Keratinocyte (primary cell): ENCODE results near the gene C1S.

ENCODE experiments used
- EZH2 ChIP-seq: IDR thresholded peaks from one replicate; pipeline ENCODE4 v1.6.1; 2012; ENCODE audit warnings: inconsistent platforms, mild to moderate bottlenecking, low read length, moderate library complexity
- TF ChIP-seq, protein P1 (sequence below), 3 experiments: IDR thresholded peaks in 1 of 3; conservative IDR thresholded peaks in 1 of 3; optimal IDR thresholded peaks in 1 of 3; 2 replicates in 2 of 3; 3 replicates in 1 of 3; pipeline versions ENCODE3 to v1.5.1; 2011; ENCODE audit warnings: low read length in 3 of 3, mild to moderate bottlenecking in 3 of 3, moderate library complexity in 2 of 3, control low read depth in 1 of 3, inconsistent platforms in 1 of 3; ENCODE audit not compliant: insufficient read depth in 2 of 3; ENCODE audit errors: extremely low read depth in 1 of 3

DNA sequence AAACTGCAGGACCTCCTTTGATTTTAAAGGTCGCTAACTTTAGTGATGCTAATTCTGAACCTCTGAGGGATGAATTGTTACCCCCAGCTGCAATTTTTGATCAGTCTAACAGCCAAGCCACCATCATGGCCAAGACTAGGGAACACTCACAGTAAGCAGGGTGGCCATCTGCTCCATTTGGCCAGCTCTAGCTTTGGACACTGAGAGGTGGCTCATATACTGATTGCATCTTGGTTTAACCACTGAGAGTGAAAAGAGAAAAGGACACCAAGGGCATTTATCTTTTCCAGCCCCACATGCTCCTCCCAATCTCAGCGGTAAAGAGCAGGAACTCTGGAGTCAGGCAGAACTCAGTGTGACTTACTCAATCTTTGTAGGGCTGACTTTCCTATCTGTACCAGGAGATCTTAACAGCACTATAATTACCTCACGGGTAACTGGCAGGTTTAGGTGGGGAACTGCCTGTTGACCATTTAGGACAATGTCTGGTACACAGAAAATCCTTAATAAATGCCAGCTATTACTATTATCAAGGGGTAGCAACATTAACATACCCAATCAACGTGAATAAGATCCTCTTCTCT lies 48.4 kb upstream of the C1S start:
- TF ChIP-seq, protein P1, sequence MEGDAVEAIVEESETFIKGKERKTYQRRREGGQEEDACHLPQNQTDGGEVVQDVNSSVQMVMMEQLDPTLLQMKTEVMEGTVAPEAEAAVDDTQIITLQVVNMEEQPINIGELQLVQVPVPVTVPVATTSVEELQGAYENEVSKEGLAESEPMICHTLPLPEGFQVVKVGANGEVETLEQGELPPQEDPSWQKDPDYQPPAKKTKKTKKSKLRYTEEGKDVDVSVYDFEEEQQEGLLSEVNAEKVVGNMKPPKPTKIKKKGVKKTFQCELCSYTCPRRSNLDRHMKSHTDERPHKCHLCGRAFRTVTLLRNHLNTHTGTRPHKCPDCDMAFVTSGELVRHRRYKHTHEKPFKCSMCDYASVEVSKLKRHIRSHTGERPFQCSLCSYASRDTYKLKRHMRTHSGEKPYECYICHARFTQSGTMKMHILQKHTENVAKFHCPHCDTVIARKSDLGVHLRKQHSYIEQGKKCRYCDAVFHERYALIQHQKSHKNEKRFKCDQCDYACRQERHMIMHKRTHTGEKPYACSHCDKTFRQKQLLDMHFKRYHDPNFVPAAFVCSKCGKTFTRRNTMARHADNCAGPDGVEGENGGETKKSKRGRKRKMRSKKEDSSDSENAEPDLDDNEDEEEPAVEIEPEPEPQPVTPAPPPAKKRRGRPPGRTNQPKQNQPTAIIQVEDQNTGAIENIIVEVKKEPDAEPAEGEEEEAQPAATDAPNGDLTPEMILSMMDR (optimal IDR thresholded peaks at IDR 0.05 in 1 of 3, IDR thresholded peaks at IDR 0.05 in 1 of 3, conservative IDR thresholded peaks at IDR 0.05 in 1 of 3; ENCODE audit: extremely low read depth in 1 of 3, insufficient read depth in 2 of 3, low read length in 3 of 3), result no peak
- no peak for TF ChIP-seq EZH2
